ENCODE data around the gene LCN1.
"Not testable (repeated sequence)": the region's sequence is repeated elsewhere in the genome, so short reads cannot be mapped to it uniquely, and the experiment has no call there.

DNA sequence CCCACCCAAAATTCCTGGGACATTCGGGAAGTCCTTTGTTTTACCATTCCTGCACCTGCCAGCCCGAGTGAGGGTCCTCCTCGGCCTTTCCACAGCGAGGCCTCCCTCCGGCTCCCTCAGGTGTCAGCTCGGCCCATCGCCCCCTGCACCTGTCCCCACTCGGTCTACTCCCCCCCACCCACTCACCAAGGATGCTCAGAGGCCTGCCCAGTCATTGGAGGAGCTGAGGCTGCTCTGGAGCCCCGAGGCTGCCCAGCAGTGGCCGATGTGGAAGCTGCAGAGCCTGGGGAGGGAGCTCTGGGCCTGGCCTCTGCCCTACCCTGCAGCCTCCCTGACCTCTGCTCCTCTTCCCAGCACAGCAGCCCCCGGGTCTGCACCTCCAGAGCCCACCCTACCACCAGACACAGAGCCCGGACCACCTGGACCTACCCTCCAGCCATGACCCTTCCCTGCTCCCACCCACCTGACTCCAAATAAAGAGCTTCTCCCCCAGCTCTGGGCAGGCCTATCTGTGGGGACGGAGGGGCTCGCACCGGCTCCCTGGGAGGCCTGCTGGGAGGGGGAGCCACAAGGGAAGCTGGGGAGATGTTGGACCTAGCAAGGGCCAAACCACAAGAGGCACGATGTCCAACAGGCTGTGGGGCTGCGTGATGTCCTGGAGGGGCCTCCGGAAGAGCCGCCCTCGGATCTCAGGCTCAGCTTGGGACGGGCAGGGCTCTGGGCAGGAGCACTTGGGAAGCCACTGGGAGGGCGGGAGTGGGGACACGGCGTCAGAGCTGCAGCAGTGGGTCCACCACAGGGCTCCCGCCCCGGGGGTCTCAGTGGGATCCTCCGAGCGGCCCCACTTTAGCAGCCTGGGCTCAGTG is 28.5 kb downstream of the LCN1 start:
- TF ChIP-seq EZH2 (IDR thresholded peaks at IDR 0.05; ENCODE audit: low read length, unreplicated experiment); EZH2phosphoT487 (IDR thresholded peaks at IDR 0.05; ENCODE audit: borderline replicate concordance, low read length): not testable (repeated sequence)
- TF ChIP-seq, protein P1, sequence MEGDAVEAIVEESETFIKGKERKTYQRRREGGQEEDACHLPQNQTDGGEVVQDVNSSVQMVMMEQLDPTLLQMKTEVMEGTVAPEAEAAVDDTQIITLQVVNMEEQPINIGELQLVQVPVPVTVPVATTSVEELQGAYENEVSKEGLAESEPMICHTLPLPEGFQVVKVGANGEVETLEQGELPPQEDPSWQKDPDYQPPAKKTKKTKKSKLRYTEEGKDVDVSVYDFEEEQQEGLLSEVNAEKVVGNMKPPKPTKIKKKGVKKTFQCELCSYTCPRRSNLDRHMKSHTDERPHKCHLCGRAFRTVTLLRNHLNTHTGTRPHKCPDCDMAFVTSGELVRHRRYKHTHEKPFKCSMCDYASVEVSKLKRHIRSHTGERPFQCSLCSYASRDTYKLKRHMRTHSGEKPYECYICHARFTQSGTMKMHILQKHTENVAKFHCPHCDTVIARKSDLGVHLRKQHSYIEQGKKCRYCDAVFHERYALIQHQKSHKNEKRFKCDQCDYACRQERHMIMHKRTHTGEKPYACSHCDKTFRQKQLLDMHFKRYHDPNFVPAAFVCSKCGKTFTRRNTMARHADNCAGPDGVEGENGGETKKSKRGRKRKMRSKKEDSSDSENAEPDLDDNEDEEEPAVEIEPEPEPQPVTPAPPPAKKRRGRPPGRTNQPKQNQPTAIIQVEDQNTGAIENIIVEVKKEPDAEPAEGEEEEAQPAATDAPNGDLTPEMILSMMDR (conservative IDR thresholded peaks at IDR 0.05; ENCODE audit: low read depth, low read length), result not testable (repeated sequence)

Data from PC-3 (cell line).